K562 (cell line): ENCODE measurements around the gene ABCC9.

Experiments used
- CREB1 ChIP-seq, 2 experiments: sonication (generic) in 1 of 2; formaldehyde crosslinking in 1 of 2; IDR thresholded peaks; 2 replicates each; pipeline versions ENCODE4 v1.6.1 to v1.8.0; 2012 to 2022; ENCODE audit warnings: inconsistent platforms in 1 of 2, mild to moderate bottlenecking in 1 of 2, missing genetic modification reagents in 1 of 2, moderate library complexity in 1 of 2
- CTCF ChIP-seq, 3 experiments: IDR thresholded peaks in 2 of 3; conservative IDR thresholded peaks in 1 of 3; 2 replicates each; pipeline ENCODE4 v1.5.1; 2011 to 2012; ENCODE audit warnings: low read length in 3 of 3, mild to moderate bottlenecking in 3 of 3, control low read depth in 2 of 3, improper control_type of control experiment in 1 of 3, inconsistent platforms in 1 of 3, low read depth in 1 of 3, mixed read lengths in 1 of 3, moderate library complexity in 1 of 3; ENCODE audit not compliant: insufficient read depth in 2 of 3
- HCFC1 ChIP-seq: IDR thresholded peaks from 2 replicates; pipeline ENCODE4 v1.6.1; 2012; ENCODE audit warnings: low read depth, low read length, improper control_type of control experiment
- HMG20A ChIP-seq: fragments of 450-650 bp; formaldehyde crosslinking; conservative IDR thresholded peaks from 2 replicates; pipeline ENCODE4 v1.4.0; 2020; ENCODE audit warnings: mild to moderate bottlenecking, mixed read lengths
- KDM1A ChIP-seq, 2 experiments: fragments of 450-650 bp; IDR thresholded peaks; 2 replicates each; pipeline ENCODE4 v1.6.1; 2016; ENCODE audit warnings: mild to moderate bottlenecking in 2 of 2
- NR4A1 ChIP-seq, 2 experiments: fragments of 250-450 bp in 1 of 2; fragments of 450-650 bp in 1 of 2; sonication (Bioruptor Pico) in 1 of 2; IDR thresholded peaks; 2 replicates each; pipeline versions ENCODE4 v1.4.0 to v1.6.1; 2016 to 2020; ENCODE audit warnings: mild to moderate bottlenecking in 2 of 2, missing compliant biosample characterization in 1 of 2, missing genetic modification characterization in 1 of 2, moderate library complexity in 1 of 2
- PHTF2 ChIP-seq: fragments of 250-450 bp; sonication (Bioruptor Pico); IDR thresholded peaks from 2 replicates; pipeline ENCODE4 v1.5.0; 2021; ENCODE audit warnings: mild to moderate bottlenecking
- RAD21 ChIP-seq, 2 experiments: fragments of 250-450 bp in 1 of 2; fragments of 450-650 bp in 1 of 2; sonication (Bioruptor Pico) in 1 of 2; formaldehyde crosslinking in 1 of 2; IDR thresholded peaks in 1 of 2; conservative IDR thresholded peaks in 1 of 2; 2 replicates each; pipeline versions ENCODE4 v1.4.0 to v1.8.0; 2020 to 2022; ENCODE audit warnings: mild to moderate bottlenecking in 2 of 2, moderate library complexity in 1 of 2
- ZNF274 ChIP-seq: IDR thresholded peaks from 2 replicates; pipeline ENCODE4 v1.6.1; 2011; ENCODE audit warnings: low read depth, mild to moderate bottlenecking, low read length, moderate library complexity, borderline replicate concordance

- TF ChIP-seq RAD21 (CRISPR knock-in tag; conservative IDR thresholded peaks at IDR 0.05 in 1 of 2, IDR thresholded peaks at IDR 0.05 in 1 of 2) = no peak
- no peak for TF ChIP-seq HMG20A (CRISPR knock-in tag)
- no peak for TF ChIP-seq ZNF274
- no peak for TF ChIP-seq KDM1A (IDR thresholded peaks at IDR 0.05)
- no peak for TF ChIP-seq PHTF2 (CRISPR knock-in tag)
- TF ChIP-seq NR4A1 (CRISPR knock-in tag; IDR thresholded peaks at IDR 0.05) = no peak
- TF ChIP-seq NR4A1 (tag; IDR thresholded peaks at IDR 0.05) = no peak
- no peak for TF ChIP-seq HCFC1
- no peak for TF ChIP-seq CREB1 (IDR thresholded peaks at IDR 0.05)
- TF ChIP-seq CREB1 (CRISPR knock-in tag; IDR thresholded peaks at IDR 0.05) = no peak
- no peak for TF ChIP-seq CTCF (IDR thresholded peaks at IDR 0.05 in 2 of 3, conservative IDR thresholded peaks at IDR 0.05 in 1 of 3; ENCODE audit: insufficient read depth in 2 of 3, low read depth in 1 of 3, low read length in 3 of 3)
These were observed 189.7 kb downstream of the ABCC9 start for GRCh38 chr12:21751517-21751916.
